Measurements from ENCODE around the gene GJB4. TPM values are rescaled to one million over a fixed set of nuclear protein-coding genes. Genes with fewer than 3 reads are reported as not detected.

Gene GJB4
- total RNA-seq, 1 experiment from 2014 or later, result 0.07 TPM

GRCh38 chr1:34785231-34785874 lies 25.8 kb downstream of the GJB4 start:
- POLR2A ChIA-PET, result no interaction called here
- TF ChIP-seq ARID4B (CRISPR knock-in tag; IDR thresholded peaks at IDR 0.05; ENCODE audit: borderline replicate concordance), result no peak
- TF ChIP-seq ZNF121 (CRISPR knock-in tag; IDR thresholded peaks at IDR 0.05), result no peak
- no peak for TF ChIP-seq KAT7 (CRISPR knock-in tag; IDR thresholded peaks at IDR 0.05; ENCODE audit: borderline replicate concordance)
- no peak for TF ChIP-seq MXD4 (CRISPR knock-in tag; IDR thresholded peaks at IDR 0.05; ENCODE audit: borderline replicate concordance)
- TF ChIP-seq RELA (CRISPR knock-in tag; IDR thresholded peaks at IDR 0.05; ENCODE audit: borderline replicate concordance), result no peak
- TF ChIP-seq ZNF416 (CRISPR knock-in tag; IDR thresholded peaks at IDR 0.05), result no peak
- no peak for TF ChIP-seq NFYB (CRISPR knock-in tag; conservative IDR thresholded peaks at IDR 0.05; ENCODE audit: low read depth)
- TF ChIP-seq ATF2 (CRISPR knock-in tag; IDR thresholded peaks at IDR 0.05; ENCODE audit: borderline replicate concordance, low read depth), result no peak
- no peak for TF ChIP-seq SP1 (CRISPR knock-in tag; conservative IDR thresholded peaks at IDR 0.05)
- no peak for TF ChIP-seq NFE2L1 (CRISPR knock-in tag; IDR thresholded peaks at IDR 0.05)

GRCh38 chr1:34785875-34786470 lies 26.4 kb downstream of the GJB4 start:
- peaks cover 9% of the 10 kb centered on the region; the same call in 1 of the 2 replicates for H3K4me1 Mint-ChIP-seq
- ChIA-PET CTCF (interaction anchor here (0.6 to 1.6 kb wide), 24 partner anchors 8 to 239 kb away, joined by 3 to 18 read pairs (median 4); partner anchors contain the start of genes SMIM12 and TMEM35B), POLR2A (no interaction called here)
- DNase-seq (ENCODE audit: low spot score) (no peak), ATAC-seq (no peak)
- H3K27ac Mint-ChIP-seq, result no peak overlapping the region
- no peaks in the 10 kb centered on the region for H3K36me3 Mint-ChIP-seq
- H3K4me3 Mint-ChIP-seq, result no peak overlapping the region
- H3K27me3 Mint-ChIP-seq (ENCODE audit: low read depth), result peaks cover 33% of the 10 kb centered on the region
- H3K9me3 Mint-ChIP-seq, result no peaks in the 10 kb centered on the region
- TF ChIP-seq SMAD4 (CRISPR knock-in tag; IDR thresholded peaks at IDR 0.05) (no peak), SMAD3 (CRISPR knock-in tag; IDR thresholded peaks at IDR 0.05; ENCODE audit: borderline replicate concordance) (no peak), MLX (CRISPR knock-in tag; IDR thresholded peaks at IDR 0.05) (no peak), ZNF219 (CRISPR knock-in tag; IDR thresholded peaks at IDR 0.05; ENCODE audit: borderline replicate concordance) (no peak), ATF1 (CRISPR knock-in tag; IDR thresholded peaks at IDR 0.05) (no peak), ZNF232 (CRISPR knock-in tag; IDR thresholded peaks at IDR 0.05) (no peak), GABPB1 (CRISPR knock-in tag; IDR thresholded peaks at IDR 0.05) (no peak), ARID4B (CRISPR knock-in tag; IDR thresholded peaks at IDR 0.05; ENCODE audit: borderline replicate concordance) (no peak), IRF1 (CRISPR knock-in tag; IDR thresholded peaks at IDR 0.05) (no peak), SOX15 (CRISPR knock-in tag; IDR thresholded peaks at IDR 0.05) (no peak), ESRRA (CRISPR knock-in tag; IDR thresholded peaks at IDR 0.05; ENCODE audit: borderline replicate concordance) (no peak), ATF6 (CRISPR knock-in tag; IDR thresholded peaks at IDR 0.05) (no peak)

More at GRCh38 chr1:34785231-34785874, 25.8 kb downstream of the GJB4 start:
- H3K36me3 Mint-ChIP-seq, result no peaks in the 10 kb centered on the region
- H3K9me3 Mint-ChIP-seq, result no peaks in the 10 kb centered on the region
- peaks cover 11% of the 10 kb centered on the region; the same call in 1 of the 2 replicates for H3K4me1 Mint-ChIP-seq
- no peak overlapping the region for H3K27ac Mint-ChIP-seq
- H3K27me3 Mint-ChIP-seq (ENCODE audit: low read depth), result peaks cover 39% of the 10 kb centered on the region
- ATAC-seq, result no peak
- CTCF ChIA-PET, result interaction anchor here (1.5 kb wide), 1 partner anchor 79 kb away, joined by 6 read pairs; no protein-coding TSS in a partner anchor
- H3K4me3 Mint-ChIP-seq, result no peak overlapping the region
- no peak for DNase-seq (ENCODE audit: low spot score)
